H1 (cell line): ENCODE data around the gene DPYSL3. TPM values are rescaled to one million over a fixed set of nuclear protein-coding genes. Genes with fewer than 3 reads are reported as not detected.

ENCODE experiments used
- NRF1 ChIP-seq: IDR thresholded peaks from 2 replicates; pipeline ENCODE4 v1.6.1; 2011; ENCODE audit warnings: mild to moderate bottlenecking, low read depth, low read length, improper control_type of control experiment
- TAF1 ChIP-seq: IDR thresholded peaks from 2 replicates; pipeline ENCODE4 v1.6.1; 2011; ENCODE audit warnings: mild to moderate bottlenecking, low read depth, low read length
- polyA plus RNA-seq, 7 experiments: library from polyadenylated mRNA; depleted of rRNA in 3 of 7; stranded (reverse) in 5 of 7; unstranded in 2 of 7; fragments of >200 nt in 5 of 7; fragments of 200-250 nt in 2 of 7; gene quantifications; 1 replicate in 5 of 7; 2 replicates in 1 of 7; 4 replicates in 1 of 7; pipeline versions ENCODE4 v1.2.1 to v1.2.3, GENCODE V29; 2011 to 2013; ENCODE audit warnings: missing spikeins in 2 of 7, mixed read lengths in 2 of 7
- total RNA-seq: library from RNA; stranded (reverse); fragmentation: NEBNext Ultra II Directional; extraction: Animal tissue kit (Norgen Biotek cat#: 25700); gene quantifications from 2 replicates; pipeline ENCODE4 v1.2.1, GENCODE V29; 2021

DPYSL3 gene
- total and polyA plus RNA-seq, 2 of the 8 experiments (the other 6 are each of a cell fraction or from before 2014, with no cell fraction given): 268 to 387 TPM

GRCh38 chr5:147508711-147509040 is 1.2 kb downstream of the DPYSL3 start (continued):
- TF ChIP-seq NRF1: no peak
- TF ChIP-seq TAF1: no peak
